Measurements from ENCODE around the gene FARS2. TPM values are rescaled to one million over a fixed set of nuclear protein-coding genes. Genes with fewer than 3 reads are reported as not detected.

FARS2 gene
- total RNA-seq, 2 experiments from 2014 or later, result 13.8 to 14.3 TPM

GRCh38 chr6:5640614-5641013, 379.3 kb downstream of the FARS2 start:
- Histone ChIP-seq H3K4me2 (ENCODE audit: low read length) (no peak overlapping the region), H3K4me1 (ENCODE audit: insufficient read depth, low read length, poor library complexity, severe bottlenecking) (no peaks in the 10 kb centered on the region), H3K27ac (ENCODE audit: low read depth, low read length, poor library complexity, severe bottlenecking) (no peak overlapping the region), H2AFZ (ENCODE audit: low read length) (no peak overlapping the region), H3K9me2 (ENCODE audit: insufficient read depth, low read length) (no peaks in the 10 kb centered on the region), H3K79me2 (ENCODE audit: insufficient read depth, low read depth, low read length) (no peaks in the 10 kb centered on the region), H3K36me3 (ENCODE audit: insufficient read depth, low read length) (no peaks in the 10 kb centered on the region), H4K20me1 (ENCODE audit: insufficient read depth, low read length) (no peaks in the 10 kb centered on the region), H3K4me3 (ENCODE audit: low read depth, low read length, poor library complexity, severe bottlenecking) (no peak overlapping the region), H3K9me3 (ENCODE audit: low read length) (no peaks in the 10 kb centered on the region)
- intact Hi-C loops (cut with micrococcal nuclease; ENCODE audit: unreplicated experiment), result no loop called here
- no peak for TF ChIP-seq CTCF (conservative IDR thresholded peaks at IDR 0.05; ENCODE audit: low read length)
- no peak for TF ChIP-seq EZH2phosphoT487 (IDR thresholded peaks at IDR 0.05; ENCODE audit: borderline replicate concordance, low read depth, low read length)
- no TSS peak for BruUV-seq (replicated peaks)
- DNase-seq (ENCODE audit: low spot score), result no peak
- ChIA-PET POLR2A (no interaction called here), CTCF (ENCODE audit: unreplicated experiment) (no interaction called here)

DNA sequence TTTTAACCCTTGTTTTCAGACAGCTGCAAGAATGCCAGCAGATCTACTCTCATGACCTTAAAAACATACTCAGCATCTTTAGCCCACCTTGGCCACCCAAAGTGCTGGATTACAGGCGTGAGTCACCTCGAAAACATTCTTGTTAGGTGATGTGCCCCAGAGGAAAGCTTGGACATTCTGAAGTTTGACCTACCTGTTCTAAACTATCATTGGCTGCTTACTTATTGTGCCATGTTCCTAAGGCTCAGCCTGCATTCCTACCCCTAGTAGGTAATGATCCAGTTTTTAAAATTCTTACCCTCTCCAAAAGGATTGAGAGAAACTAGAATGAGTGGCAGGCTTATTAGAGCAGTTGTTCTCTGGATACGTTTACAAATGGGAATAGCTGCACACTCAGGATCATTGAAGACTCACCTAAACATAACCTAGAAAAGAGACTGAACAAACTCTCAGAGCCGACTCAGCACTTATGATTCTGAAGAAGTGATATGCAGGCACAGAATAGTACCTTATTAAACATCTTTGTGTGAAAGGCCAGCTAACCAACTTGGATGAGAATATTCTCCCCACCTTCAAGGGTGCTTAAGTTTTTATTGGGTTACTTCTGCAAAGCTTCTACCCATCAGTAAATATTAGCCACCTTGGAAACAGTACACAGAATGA, 383.3 kb downstream of the FARS2 start:
- no peaks in the 10 kb centered on the region for H3K79me2 ChIP-seq (ENCODE audit: insufficient read depth, low read depth, low read length)
- POLR2A ChIA-PET, result interaction anchor here (0.5 kb wide), 1 partner anchor 29 kb away, joined by 3 read pairs; no protein-coding TSS in a partner anchor
- DNase-seq (ENCODE audit: low spot score), result no peak
- H3K4me2 ChIP-seq (ENCODE audit: low read length), result no peak overlapping the region
- H3K9me3 ChIP-seq (ENCODE audit: low read length), result no peaks in the 10 kb centered on the region
- no peak overlapping the region for H2AFZ ChIP-seq (ENCODE audit: low read length)
- H3K36me3 ChIP-seq (ENCODE audit: insufficient read depth, low read length), result no peaks in the 10 kb centered on the region
- no peak for TF ChIP-seq EZH2phosphoT487 (IDR thresholded peaks at IDR 0.05; ENCODE audit: borderline replicate concordance, low read depth, low read length)
- TF ChIP-seq CTCF (conservative IDR thresholded peaks at IDR 0.05; ENCODE audit: low read length), result no peak
- intact Hi-C loops (cut with micrococcal nuclease; ENCODE audit: unreplicated experiment), result no loop called here
- no peaks in the 10 kb centered on the region for H3K9me2 ChIP-seq (ENCODE audit: insufficient read depth, low read length)
- H3K27ac ChIP-seq (ENCODE audit: low read depth, low read length, poor library complexity, severe bottlenecking), result no peak overlapping the region
- no TSS peak for BruUV-seq (replicated peaks)
- no peaks in the 10 kb centered on the region for H4K20me1 ChIP-seq (ENCODE audit: insufficient read depth, low read length)
- no peaks in the 10 kb centered on the region for H3K4me1 ChIP-seq (ENCODE audit: insufficient read depth, low read length, poor library complexity, severe bottlenecking)
- CTCF ChIA-PET (ENCODE audit: unreplicated experiment), result no interaction called here
- no peak overlapping the region for H3K4me3 ChIP-seq (ENCODE audit: low read depth, low read length, poor library complexity, severe bottlenecking)
